ENCODE measurements around the gene HTATSF1. TPM values are rescaled to one million over a fixed set of nuclear protein-coding genes. Genes with fewer than 3 reads are reported as not detected.
A peak's percentile ranks its signal among the peaks of the same experiment; 100 is the strongest.

The HTATSF1 gene
- total and polyA plus RNA-seq, 10 of the 15 experiments (the other 5 are each of a cell fraction or from before 2014, with no cell fraction given) = 1.9 to 59.8 (median 28.3) TPM

- 4% methylated on average over 3 of the region's 3 CpGs for WGBS (ENCODE audit: insufficient coverage, insufficient replicate concordance, low lambda C conversion rate, missing lambda C conversion rate)
- DNase-seq (ENCODE audit: low read depth, low spot score) (no peak), ATAC-seq (peak; percentile 30; the same call in 1 of the 3 replicates), FAIRE-seq (peak; percentile 65)
- no peak overlapping the region for H3K27ac ChIP-seq (ENCODE audit: control insufficient read depth, insufficient read depth)
- no peaks in the 10 kb centered on the region for H3K4me1 ChIP-seq (ENCODE audit: control insufficient read depth, insufficient read depth, low read length)
- H3K27me3 ChIP-seq (replicated peaks in 1 of 2; ENCODE audit: control insufficient read depth in 2 of 2, insufficient read depth in 2 of 2, low read length in 1 of 2) = no peaks in the 10 kb centered on the region
- TF ChIP-seq POU2F2 (IDR thresholded peaks at IDR 0.05; ENCODE audit: borderline replicate concordance, low read depth, low read length) (no peak), NFYB (IDR thresholded peaks at IDR 0.05; ENCODE audit: insufficient read depth, low read depth, low read length) (no peak), JUNB (IDR thresholded peaks at IDR 0.05) (peak; percentile 35; the same call in 1 of the 2 replicates)
- no peak overlapping the region for H3K4me2 ChIP-seq (ENCODE audit: control insufficient read depth, insufficient read depth)
- intact Hi-C loops (cut with micrococcal nuclease; ENCODE audit: unreplicated experiment) (no loop called here), in situ Hi-C loops (cut with MboI) (no loop called here)
- ChIA-PET CTCF (interaction anchor here (0.6 kb wide), 1 partner anchor 970 kb away, joined by 3 read pairs; no protein-coding TSS in a partner anchor), RAD21 (ENCODE audit: unreplicated experiment) (interaction anchor here (0.5 to 0.9 kb wide), 2 partner anchors 10 to 1117 kb away, joined by 3 to 4 read pairs; no protein-coding TSS in a partner anchor), SMC1A (ENCODE audit: uncharacterized antibody, unreplicated experiment) (interaction anchor here (0.7 to 1.2 kb wide), 2 partner anchors 10 to 811 kb away, joined by 3 read pairs; no protein-coding TSS in a partner anchor), POLR2A (no interaction called here)
- no peaks in the 10 kb centered on the region for H3K36me3 ChIP-seq (ENCODE audit: control insufficient read depth in 2 of 2, insufficient read depth in 2 of 2, low read length in 1 of 2)
- H3K79me2 ChIP-seq (ENCODE audit: control insufficient read depth, insufficient read depth, low read length) = no peaks in the 10 kb centered on the region
- no peak overlapping the region for H2AFZ ChIP-seq (ENCODE audit: control insufficient read depth, low read depth, low read length)
- H3K4me3 ChIP-seq = no peak overlapping the region
- H4K20me1 ChIP-seq (ENCODE audit: control insufficient read depth, insufficient read depth) = no peaks in the 10 kb centered on the region
- no TSS peak for BruUV-seq (replicated peaks)
- H3K9ac ChIP-seq (ENCODE audit: control insufficient read depth, insufficient read depth, low read length) = no peak overlapping the region
- H3K9me3 ChIP-seq (replicated peaks; ENCODE audit: control insufficient read depth, insufficient read depth, low read length) = no peaks in the 10 kb centered on the region
These were observed 30.1 kb upstream of the HTATSF1 start for GRCh38 chrX:136467303-136467702.

DNA sequence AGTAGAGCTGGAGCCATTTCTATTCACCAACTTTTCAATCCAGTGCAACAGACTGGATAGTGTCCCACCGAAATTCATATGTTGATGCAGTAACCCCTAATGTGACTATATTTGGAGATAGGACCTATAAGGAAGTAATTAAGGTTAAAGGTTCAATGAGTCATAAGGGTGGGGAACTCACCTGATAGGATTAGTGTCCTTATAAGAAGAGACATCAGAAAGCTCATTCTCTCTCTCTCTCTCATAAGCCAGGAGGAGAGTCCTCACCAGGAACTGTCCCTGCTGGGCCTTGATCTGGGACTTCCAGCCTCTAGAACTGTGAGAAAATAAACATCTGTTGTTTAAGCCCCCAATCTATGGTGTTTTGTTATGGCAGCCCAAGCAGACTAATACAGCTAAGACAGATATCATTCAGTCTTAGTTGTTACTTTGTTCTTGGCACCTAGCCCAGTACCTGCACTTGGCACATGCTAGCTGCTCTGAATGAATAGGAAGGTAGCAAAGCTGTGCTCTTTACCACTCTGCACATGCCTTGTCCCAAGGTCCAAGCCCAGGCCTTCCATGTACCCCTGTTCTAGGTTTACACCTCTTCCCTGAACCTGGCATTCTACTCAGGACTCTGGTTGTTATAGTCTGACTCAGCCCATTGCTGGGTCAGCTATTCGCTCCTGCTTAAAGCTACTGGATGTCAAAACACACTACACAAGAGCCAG, 28.8 kb upstream of the HTATSF1 start:
- WGBS (ENCODE audit: insufficient coverage, insufficient replicate concordance, low lambda C conversion rate, missing lambda C conversion rate) = 58% methylated on average over 2 of the region's 2 CpGs
- in situ Hi-C loops (cut with MboI) = no loop called here
- H3K9ac ChIP-seq (ENCODE audit: control insufficient read depth, insufficient read depth, low read length) = no peak overlapping the region
- no peaks in the 10 kb centered on the region for H3K27me3 ChIP-seq (replicated peaks in 1 of 2; ENCODE audit: control insufficient read depth in 2 of 2, insufficient read depth in 2 of 2, low read length in 1 of 2)
- no peaks in the 10 kb centered on the region for H4K20me1 ChIP-seq (ENCODE audit: control insufficient read depth, insufficient read depth)
- FAIRE-seq (no peak), DNase-seq (ENCODE audit: low read depth, low spot score) (no peak), ATAC-seq (no peak)
- BruUV-seq (replicated peaks) = no TSS peak
- H3K4me1 ChIP-seq (ENCODE audit: control insufficient read depth, insufficient read depth, low read length) = no peaks in the 10 kb centered on the region
- ChIA-PET SMC1A (ENCODE audit: uncharacterized antibody, unreplicated experiment) (interaction anchor here (0.6 kb wide), 1 partner anchor 88 kb away, joined by 3 read pairs; no protein-coding TSS in a partner anchor), RAD21 (ENCODE audit: unreplicated experiment) (no interaction called here), CTCF (no interaction called here), POLR2A (no interaction called here)
- no peaks in the 10 kb centered on the region for H3K36me3 ChIP-seq (ENCODE audit: control insufficient read depth in 2 of 2, insufficient read depth in 2 of 2, low read length in 1 of 2)
- no peak overlapping the region for H3K4me2 ChIP-seq (ENCODE audit: control insufficient read depth, insufficient read depth)
- no peaks in the 10 kb centered on the region for H3K9me3 ChIP-seq (replicated peaks; ENCODE audit: control insufficient read depth, insufficient read depth, low read length)
- intact Hi-C loops (cut with micrococcal nuclease; ENCODE audit: unreplicated experiment) = no loop called here
- TF ChIP-seq LARP7 (IDR thresholded peaks at IDR 0.05) (no peak), SMARCA5 (IDR thresholded peaks at IDR 0.05) (no peak), REST (IDR thresholded peaks at IDR 0.05; ENCODE audit: low read depth, low read length) (no peak), STAT1 (conservative IDR thresholded peaks at IDR 0.05) (no peak), HDAC2 (IDR thresholded peaks at IDR 0.05) (no peak), SIN3A (IDR thresholded peaks at IDR 0.05; ENCODE audit: low read depth, low read length) (no peak)
- TF ChIP-seq, protein P1, sequence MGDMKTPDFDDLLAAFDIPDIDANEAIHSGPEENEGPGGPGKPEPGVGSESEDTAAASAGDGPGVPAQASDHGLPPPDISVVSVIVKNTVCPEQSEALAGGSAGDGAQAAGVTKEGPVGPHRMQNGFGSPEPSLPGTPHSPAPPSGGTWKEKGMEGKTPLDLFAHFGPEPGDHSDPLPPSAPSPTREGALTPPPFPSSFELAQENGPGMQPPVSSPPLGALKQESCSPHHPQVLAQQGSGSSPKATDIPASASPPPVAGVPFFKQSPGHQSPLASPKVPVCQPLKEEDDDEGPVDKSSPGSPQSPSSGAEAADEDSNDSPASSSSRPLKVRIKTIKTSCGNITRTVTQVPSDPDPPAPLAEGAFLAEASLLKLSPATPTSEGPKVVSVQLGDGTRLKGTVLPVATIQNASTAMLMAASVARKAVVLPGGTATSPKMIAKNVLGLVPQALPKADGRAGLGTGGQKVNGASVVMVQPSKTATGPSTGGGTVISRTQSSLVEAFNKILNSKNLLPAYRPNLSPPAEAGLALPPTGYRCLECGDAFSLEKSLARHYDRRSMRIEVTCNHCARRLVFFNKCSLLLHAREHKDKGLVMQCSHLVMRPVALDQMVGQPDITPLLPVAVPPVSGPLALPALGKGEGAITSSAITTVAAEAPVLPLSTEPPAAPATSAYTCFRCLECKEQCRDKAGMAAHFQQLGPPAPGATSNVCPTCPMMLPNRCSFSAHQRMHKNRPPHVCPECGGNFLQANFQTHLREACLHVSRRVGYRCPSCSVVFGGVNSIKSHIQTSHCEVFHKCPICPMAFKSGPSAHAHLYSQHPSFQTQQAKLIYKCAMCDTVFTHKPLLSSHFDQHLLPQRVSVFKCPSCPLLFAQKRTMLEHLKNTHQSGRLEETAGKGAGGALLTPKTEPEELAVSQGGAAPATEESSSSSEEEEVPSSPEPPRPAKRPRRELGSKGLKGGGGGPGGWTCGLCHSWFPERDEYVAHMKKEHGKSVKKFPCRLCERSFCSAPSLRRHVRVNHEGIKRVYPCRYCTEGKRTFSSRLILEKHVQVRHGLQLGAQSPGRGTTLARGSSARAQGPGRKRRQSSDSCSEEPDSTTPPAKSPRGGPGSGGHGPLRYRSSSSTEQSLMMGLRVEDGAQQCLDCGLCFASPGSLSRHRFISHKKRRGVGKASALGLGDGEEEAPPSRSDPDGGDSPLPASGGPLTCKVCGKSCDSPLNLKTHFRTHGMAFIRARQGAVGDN (IDR thresholded peaks at IDR 0.05) = no peak
- no peak overlapping the region for H3K4me3 ChIP-seq
- H2AFZ ChIP-seq (ENCODE audit: control insufficient read depth, low read depth, low read length) = no peak overlapping the region
- H3K79me2 ChIP-seq (ENCODE audit: control insufficient read depth, insufficient read depth, low read length) = no peaks in the 10 kb centered on the region
- H3K27ac ChIP-seq (ENCODE audit: control insufficient read depth, insufficient read depth) = no peak overlapping the region

Measured in GM12878 (cell line).